ENCODE measurements around the gene SPAG16.
"Not testable (repeated sequence)": the region's sequence is repeated elsewhere in the genome, so short reads cannot be mapped to it uniquely, and the experiment has no call there.

Gene SPAG16

GRCh38 chr2:213286161-213286560, 1.9 kb downstream of the SPAG16 start:
- no peaks in the 10 kb centered on the region for H3K9me3 Mint-ChIP-seq
- H3K4me3 Mint-ChIP-seq = no peak overlapping the region
- H3K4me1 Mint-ChIP-seq = peaks cover 7% of the 10 kb centered on the region
- no peaks in the 10 kb centered on the region for H3K27me3 Mint-ChIP-seq
- no peak overlapping the region for H3K27ac Mint-ChIP-seq
- DNase-seq (ENCODE audit: low spot score in 2 of 2) = no peak
- peaks cover 3% of the 10 kb centered on the region for H3K36me3 Mint-ChIP-seq
- no peak for ATAC-seq (ENCODE audit: low read depth)

- no peak for ATAC-seq (ENCODE audit: low read depth)
- DNase-seq (ENCODE audit: low spot score in 2 of 2) = no peak
- Mint-ChIP-seq H3K4me3 (no peak overlapping the region), H3K4me1 (peaks cover 2% of the 10 kb centered on the region), H3K27ac (no peak overlapping the region), H3K27me3 (no peaks in the 10 kb centered on the region), H3K36me3 (peaks cover 6% of the 10 kb centered on the region), H3K9me3 (no peaks in the 10 kb centered on the region)
Measured at GRCh38 chr2:213288913-213289700, 4.8 kb downstream of the SPAG16 start.

GRCh38 chr2:213290501-213290900, 6.2 kb downstream of the SPAG16 start:
- Mint-ChIP-seq H3K27me3 (no peaks in the 10 kb centered on the region), H3K4me3 (no peak overlapping the region)

GRCh38 chr2:213296270-213296669, 12.0 kb downstream of the SPAG16 start:
- no peak for ATAC-seq (ENCODE audit: low read depth)
- Mint-ChIP-seq H3K4me1 (no peaks in the 10 kb centered on the region), H3K27ac (no peak overlapping the region), H3K36me3 (peaks cover 11% of the 10 kb centered on the region), H3K4me3 (no peak overlapping the region), H3K27me3 (no peaks in the 10 kb centered on the region), H3K9me3 (no peaks in the 10 kb centered on the region)
- no peak for DNase-seq (ENCODE audit: low spot score in 2 of 2)

More at GRCh38 chr2:213290501-213290900, 6.2 kb downstream of the SPAG16 start:
- no peak for ATAC-seq (ENCODE audit: low read depth)
- Mint-ChIP-seq H3K27ac (no peak overlapping the region), H3K4me1 (no peaks in the 10 kb centered on the region), H3K36me3 (peaks cover 6% of the 10 kb centered on the region), H3K9me3 (no peaks in the 10 kb centered on the region)
- no peak for DNase-seq (ENCODE audit: low spot score in 2 of 2)

GRCh38 chr2:213306316-213306942, 22.2 kb downstream of the SPAG16 start:
- no peaks in the 10 kb centered on the region for H3K27me3 Mint-ChIP-seq
- no peak for DNase-seq (ENCODE audit: low spot score in 2 of 2)
- H3K9me3 Mint-ChIP-seq = peaks cover 11% of the 10 kb centered on the region
- H3K4me3 Mint-ChIP-seq = no peak overlapping the region
- peaks cover 44% of the 10 kb centered on the region for H3K36me3 Mint-ChIP-seq
- no peaks in the 10 kb centered on the region for H3K4me1 Mint-ChIP-seq
- ATAC-seq (ENCODE audit: low read depth) = no peak
- no peak overlapping the region for H3K27ac Mint-ChIP-seq

- H3K4me3 Mint-ChIP-seq = no peak overlapping the region
- H3K27me3 Mint-ChIP-seq = no peaks in the 10 kb centered on the region
- DNase-seq (ENCODE audit: low spot score in 2 of 2) (no peak), ATAC-seq (ENCODE audit: low read depth) (no peak)
- peaks cover 27% of the 10 kb centered on the region for H3K36me3 Mint-ChIP-seq
- H3K27ac Mint-ChIP-seq = no peak overlapping the region
- no peaks in the 10 kb centered on the region for H3K4me1 Mint-ChIP-seq
- no peaks in the 10 kb centered on the region for H3K9me3 Mint-ChIP-seq
Measured at GRCh38 chr2:213315168-213315876, 31.1 kb downstream of the SPAG16 start.

- Mint-ChIP-seq H3K4me1 (no peaks in the 10 kb centered on the region), H3K4me3 (no peak overlapping the region), H3K27me3 (no peaks in the 10 kb centered on the region), H3K36me3 (peaks cover 32% of the 10 kb centered on the region), H3K9me3 (no peaks in the 10 kb centered on the region), H3K27ac (no peak overlapping the region)
- DNase-seq (ENCODE audit: low spot score in 2 of 2) (no peak), ATAC-seq (ENCODE audit: low read depth) (no peak)
Measured at GRCh38 chr2:213316001-213316735, 31.9 kb downstream of the SPAG16 start.

GRCh38 chr2:213317929-213318328, 33.7 kb downstream of the SPAG16 start:
- Mint-ChIP-seq H3K27ac (no peak overlapping the region), H3K9me3 (no peaks in the 10 kb centered on the region), H3K36me3 (peaks cover 34% of the 10 kb centered on the region), H3K4me3 (no peak overlapping the region), H3K27me3 (no peaks in the 10 kb centered on the region), H3K4me1 (no peaks in the 10 kb centered on the region)
- ATAC-seq (ENCODE audit: low read depth) (no peak), DNase-seq (ENCODE audit: low spot score in 2 of 2) (no peak)

- Mint-ChIP-seq H3K27ac (no peak overlapping the region), H3K4me3 (no peak overlapping the region), H3K9me3 (peaks cover 2% of the 10 kb centered on the region), H3K4me1 (no peaks in the 10 kb centered on the region), H3K36me3 (peaks cover 39% of the 10 kb centered on the region), H3K27me3 (no peaks in the 10 kb centered on the region)
- no peak for DNase-seq (ENCODE audit: low spot score in 2 of 2)
- ATAC-seq (ENCODE audit: low read depth) = no peak
Measured at GRCh38 chr2:213320604-213321003, 36.3 kb downstream of the SPAG16 start.

- Mint-ChIP-seq H3K9me3 (peaks cover 17% of the 10 kb centered on the region), H3K4me1 (no peaks in the 10 kb centered on the region), H3K27me3 (no peaks in the 10 kb centered on the region), H3K36me3 (peaks cover 3% of the 10 kb centered on the region), H3K4me3 (no peak overlapping the region), H3K27ac (no peak overlapping the region)
- no peak for ATAC-seq (ENCODE audit: low read depth)
- DNase-seq (ENCODE audit: low spot score in 2 of 2) = no peak
Measured at GRCh38 chr2:213336253-213336770, 52.0 kb downstream of the SPAG16 start.

- no peaks in the 10 kb centered on the region for H3K27me3 Mint-ChIP-seq
- peaks cover 2% of the 10 kb centered on the region for H3K4me1 Mint-ChIP-seq
- ATAC-seq (ENCODE audit: low read depth) (no peak), DNase-seq (ENCODE audit: low spot score in 2 of 2) (no peak)
- H3K9me3 Mint-ChIP-seq = peaks cover 6% of the 10 kb centered on the region
- no peak overlapping the region for H3K4me3 Mint-ChIP-seq
- H3K27ac Mint-ChIP-seq = no peak overlapping the region
- H3K36me3 Mint-ChIP-seq = peaks cover 4% of the 10 kb centered on the region
Measured at GRCh38 chr2:213353419-213353818, 69.2 kb downstream of the SPAG16 start.

- H3K4me3 Mint-ChIP-seq = no peak overlapping the region
- H3K27ac Mint-ChIP-seq = no peak overlapping the region
- H3K9me3 Mint-ChIP-seq = no peaks in the 10 kb centered on the region
- no peak for ATAC-seq (ENCODE audit: low read depth)
- no peaks in the 10 kb centered on the region for H3K36me3 Mint-ChIP-seq
- H3K27me3 Mint-ChIP-seq = no peaks in the 10 kb centered on the region
- no peak for DNase-seq (ENCODE audit: low spot score in 2 of 2)
- no peaks in the 10 kb centered on the region for H3K4me1 Mint-ChIP-seq
Measured at GRCh38 chr2:213376644-213377043, 92.4 kb downstream of the SPAG16 start.

GRCh38 chr2:213407027-213407426, 122.8 kb downstream of the SPAG16 start:
- ATAC-seq (ENCODE audit: low read depth); H3K4me1 Mint-ChIP-seq; H3K27me3 Mint-ChIP-seq; H3K4me3 Mint-ChIP-seq; H3K27ac Mint-ChIP-seq; H3K9me3 Mint-ChIP-seq; H3K36me3 Mint-ChIP-seq; DNase-seq (ENCODE audit: low spot score in 2 of 2): not testable (repeated sequence)

Measured in memory B cell (primary cell).